ENCODE data around the gene TGM2.

Gene TGM2

DNA sequence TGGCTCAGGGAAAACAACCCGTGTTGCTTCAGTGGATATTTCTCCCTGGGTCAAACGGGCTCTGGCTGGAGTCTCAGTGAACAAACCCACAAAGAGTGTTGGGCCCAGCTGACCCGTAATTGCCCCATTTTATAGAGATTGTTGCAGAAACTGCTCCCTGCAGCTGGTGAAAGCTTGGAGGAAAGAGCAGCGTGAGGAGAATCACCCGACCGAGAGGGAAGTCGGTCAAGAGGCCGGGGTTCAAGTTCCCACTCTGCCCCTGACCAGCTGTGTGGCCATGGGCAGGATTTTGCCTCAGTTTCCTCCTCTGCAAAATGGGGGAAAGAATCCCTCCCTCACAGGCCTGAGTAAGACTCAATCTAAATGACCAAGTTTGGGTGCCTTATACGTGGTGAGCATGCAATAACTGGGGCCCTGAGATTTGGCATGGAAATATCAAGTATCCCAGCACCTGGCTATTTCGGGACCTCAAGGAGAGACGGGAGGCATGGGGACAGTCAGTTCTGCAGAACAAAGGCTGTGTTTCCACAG, 1.7 kb upstream of the TGM2 start:
- TF ChIP-seq ZNF565 (CRISPR knock-in tag; conservative IDR thresholded peaks at IDR 0.05; ENCODE audit: low read depth) = no peak
- TF ChIP-seq BACH2 (CRISPR knock-in tag; IDR thresholded peaks at IDR 0.05; ENCODE audit: borderline replicate concordance) = no peak
- no peak for TF ChIP-seq PPARA (CRISPR knock-in tag; IDR thresholded peaks at IDR 0.05; ENCODE audit: borderline replicate concordance)
- no peak for TF ChIP-seq TSHZ2 (CRISPR knock-in tag; IDR thresholded peaks at IDR 0.05)
- no peak for TF ChIP-seq ARNTL (CRISPR knock-in tag; IDR thresholded peaks at IDR 0.05; ENCODE audit: borderline replicate concordance, low read depth)
- no peak for TF ChIP-seq POU6F1 (CRISPR knock-in tag; IDR thresholded peaks at IDR 0.05; ENCODE audit: borderline replicate concordance, low read depth)
- TF ChIP-seq GLIS3 (CRISPR knock-in tag; IDR thresholded peaks at IDR 0.05) = no peak
- TF ChIP-seq ZFP30 (CRISPR knock-in tag; IDR thresholded peaks at IDR 0.05) = no peak
- TF ChIP-seq ZNF70 (CRISPR knock-in tag; IDR thresholded peaks at IDR 0.05) = no peak
- no peak for TF ChIP-seq ZNF8 (CRISPR knock-in tag; IDR thresholded peaks at IDR 0.05)
- TF ChIP-seq OSR1 (CRISPR knock-in tag; IDR thresholded peaks at IDR 0.05) = no peak
- no peak for TF ChIP-seq CSRNP3 (CRISPR knock-in tag; IDR thresholded peaks at IDR 0.05)
- no peak for TF ChIP-seq TCF4 (CRISPR knock-in tag; IDR thresholded peaks at IDR 0.05; ENCODE audit: borderline replicate concordance)
- TF ChIP-seq SNAI2 (CRISPR knock-in tag; IDR thresholded peaks at IDR 0.05) = no peak
- TF ChIP-seq, protein P1, sequence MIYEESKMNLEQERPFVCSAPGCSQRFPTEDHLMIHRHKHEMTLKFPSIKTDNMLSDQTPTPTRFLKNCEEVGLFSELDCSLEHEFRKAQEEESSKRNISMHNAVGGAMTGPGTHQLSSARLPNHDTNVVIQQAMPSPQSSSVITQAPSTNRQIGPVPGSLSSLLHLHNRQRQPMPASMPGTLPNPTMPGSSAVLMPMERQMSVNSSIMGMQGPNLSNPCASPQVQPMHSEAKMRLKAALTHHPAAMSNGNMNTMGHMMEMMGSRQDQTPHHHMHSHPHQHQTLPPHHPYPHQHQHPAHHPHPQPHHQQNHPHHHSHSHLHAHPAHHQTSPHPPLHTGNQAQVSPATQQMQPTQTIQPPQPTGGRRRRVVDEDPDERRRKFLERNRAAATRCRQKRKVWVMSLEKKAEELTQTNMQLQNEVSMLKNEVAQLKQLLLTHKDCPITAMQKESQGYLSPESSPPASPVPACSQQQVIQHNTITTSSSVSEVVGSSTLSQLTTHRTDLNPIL (CRISPR knock-in tag; IDR thresholded peaks at IDR 0.05; ENCODE audit: low read depth) = no peak
- TF ChIP-seq ZC3H10 (CRISPR knock-in tag; IDR thresholded peaks at IDR 0.05) = no peak
- no peak for ATAC-seq

GRCh38 chr20:38165966-38166702, 1.1 kb upstream of the TGM2 start:
- ATAC-seq = no peak
- no peak for TF ChIP-seq ZNF70 (CRISPR knock-in tag; IDR thresholded peaks at IDR 0.05)
- no peak for TF ChIP-seq OSR1 (CRISPR knock-in tag; IDR thresholded peaks at IDR 0.05)
- TF ChIP-seq ARNTL (CRISPR knock-in tag; IDR thresholded peaks at IDR 0.05; ENCODE audit: borderline replicate concordance, low read depth) = no peak
- TF ChIP-seq ZC3H10 (CRISPR knock-in tag; IDR thresholded peaks at IDR 0.05) = no peak
- no peak for TF ChIP-seq CSDC2 (CRISPR knock-in tag; IDR thresholded peaks at IDR 0.05)
- TF ChIP-seq RARB (CRISPR knock-in tag; IDR thresholded peaks at IDR 0.05) = no peak
- no peak for TF ChIP-seq GLIS3 (CRISPR knock-in tag; IDR thresholded peaks at IDR 0.05)
- no peak for TF ChIP-seq ZNF565 (CRISPR knock-in tag; conservative IDR thresholded peaks at IDR 0.05; ENCODE audit: low read depth)
- no peak for TF ChIP-seq CSRNP3 (CRISPR knock-in tag; IDR thresholded peaks at IDR 0.05)
- TF ChIP-seq ZFP3 (CRISPR knock-in tag; IDR thresholded peaks at IDR 0.05) = no peak
- no peak for TF ChIP-seq ISL1 (CRISPR knock-in tag; IDR thresholded peaks at IDR 0.05)
- TF ChIP-seq, protein P2, sequence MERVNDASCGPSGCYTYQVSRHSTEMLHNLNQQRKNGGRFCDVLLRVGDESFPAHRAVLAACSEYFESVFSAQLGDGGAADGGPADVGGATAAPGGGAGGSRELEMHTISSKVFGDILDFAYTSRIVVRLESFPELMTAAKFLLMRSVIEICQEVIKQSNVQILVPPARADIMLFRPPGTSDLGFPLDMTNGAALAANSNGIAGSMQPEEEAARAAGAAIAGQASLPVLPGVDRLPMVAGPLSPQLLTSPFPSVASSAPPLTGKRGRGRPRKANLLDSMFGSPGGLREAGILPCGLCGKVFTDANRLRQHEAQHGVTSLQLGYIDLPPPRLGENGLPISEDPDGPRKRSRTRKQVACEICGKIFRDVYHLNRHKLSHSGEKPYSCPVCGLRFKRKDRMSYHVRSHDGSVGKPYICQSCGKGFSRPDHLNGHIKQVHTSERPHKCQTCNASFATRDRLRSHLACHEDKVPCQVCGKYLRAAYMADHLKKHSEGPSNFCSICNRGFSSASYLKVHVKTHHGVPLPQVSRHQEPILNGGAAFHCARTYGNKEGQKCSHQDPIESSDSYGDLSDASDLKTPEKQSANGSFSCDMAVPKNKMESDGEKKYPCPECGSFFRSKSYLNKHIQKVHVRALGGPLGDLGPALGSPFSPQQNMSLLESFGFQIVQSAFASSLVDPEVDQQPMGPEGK (CRISPR knock-in tag; IDR thresholded peaks at IDR 0.05; ENCODE audit: borderline replicate concordance) = no peak
- TF ChIP-seq TSHZ2 (CRISPR knock-in tag; IDR thresholded peaks at IDR 0.05) = no peak
